G401.6 (cell line): Measurements from ENCODE around the gene POLR2L.

Experiments used
- FAIRE-seq: peaks from 2 replicates; lab custom pipeline; 2012; peaks lifted over from hg19 to GRCh38; lab: Jason Lieb, UNC

Gene POLR2L

GRCh38 chr11:868802-869201 lies 26.5 kb upstream of the POLR2L start:
- FAIRE-seq = no peak

- no peak for FAIRE-seq
Measured at GRCh38 chr11:868394-868793, 26.1 kb upstream of the POLR2L start.

- no peak for FAIRE-seq
Measured at GRCh38 chr11:867856-868358, 25.6 kb upstream of the POLR2L start.

- no peak for FAIRE-seq
Measured at GRCh38 chr11:866481-866880, 24.2 kb upstream of the POLR2L start.

GRCh38 chr11:865462-866430 lies 23.4 kb upstream of the POLR2L start:
- FAIRE-seq = no peak

- FAIRE-seq = no peak
Measured at GRCh38 chr11:864898-865297, 22.6 kb upstream of the POLR2L start.

GRCh38 chr11:863910-864827 lies 21.8 kb upstream of the POLR2L start:
- no peak for FAIRE-seq

GRCh38 chr11:863023-863909 lies 20.9 kb upstream of the POLR2L start:
- peak; percentile 52 for FAIRE-seq

GRCh38 chr11:862696-863022 lies 20.3 kb upstream of the POLR2L start:
- FAIRE-seq = no peak

GRCh38 chr11:862081-862661 lies 19.8 kb upstream of the POLR2L start:
- FAIRE-seq = peak; percentile 72

- FAIRE-seq = no peak
Measured at GRCh38 chr11:861105-861479, 18.8 kb upstream of the POLR2L start.

- FAIRE-seq = no peak
Measured at GRCh38 chr11:860234-861104, 18.1 kb upstream of the POLR2L start.

- peak; percentile 81 for FAIRE-seq
Measured at GRCh38 chr11:859394-860131, 17.2 kb upstream of the POLR2L start.

GRCh38 chr11:858762-859339 lies 16.5 kb upstream of the POLR2L start:
- no peak for FAIRE-seq

- no peak for FAIRE-seq
Measured at GRCh38 chr11:858053-858761, 15.9 kb upstream of the POLR2L start.

GRCh38 chr11:856397-856796 lies 14.1 kb upstream of the POLR2L start:
- no peak for FAIRE-seq

- no peak for FAIRE-seq
Measured at GRCh38 chr11:855796-856195, 13.5 kb upstream of the POLR2L start.

- FAIRE-seq = no peak
Measured at GRCh38 chr11:855330-855674, 13.0 kb upstream of the POLR2L start.
